A549 (cell line): ENCODE results near the gene TCP11L2.

Experiments
- BCL3 ChIP-seq: fragments of >200 bp; sonication (Bioruptor Twin); formaldehyde crosslinking; IDR thresholded peaks from 3 replicates; pipeline ENCODE4 v1.6.1; 2016
- CHD4 ChIP-seq: fragments of 200-600 bp; sonication (generic); IDR thresholded peaks from 2 replicates; pipeline ENCODE4 v1.6.1; 2016; ENCODE audit warnings: antibody characterized with exemption, mild to moderate bottlenecking, borderline replicate concordance
- CTCF ChIP-seq: fragments of >200 bp; sonication (Bioruptor Twin); formaldehyde crosslinking; IDR thresholded peaks from 3 replicates; pipeline ENCODE4 v1.5.1; 2016
- EP300 ChIP-seq, 2 experiments: fragments of >200 bp; sonication (Bioruptor Twin); formaldehyde crosslinking; IDR thresholded peaks; 2 replicates in 1 of 2; 3 replicates in 1 of 2; pipeline ENCODE4 v1.6.1; 2016 to 2017
- ESRRA ChIP-seq: fragments of 150-350 bp; IDR thresholded peaks from 2 replicates; pipeline ENCODE4 v1.6.1; 2014; ENCODE audit warnings: mild to moderate bottlenecking, low read length, borderline replicate concordance
- HOXB13 ChIP-seq: fragments of 250-450 bp; sonication (Bioruptor Pico); IDR thresholded peaks from 2 replicates; pipeline ENCODE4 v1.5.0; 2020; ENCODE audit warnings: low read depth, mild to moderate bottlenecking, moderate library complexity
- JUNB ChIP-seq: fragments of >200 bp; sonication (Bioruptor Twin); formaldehyde crosslinking; IDR thresholded peaks from 2 replicates; pipeline ENCODE4 v1.6.1; 2016
- KDM5A ChIP-seq: fragments of 200-600 bp; sonication (generic); IDR thresholded peaks from 2 replicates; pipeline ENCODE4 v1.6.1; 2016; ENCODE audit warnings: antibody characterized with exemption, mild to moderate bottlenecking
- MAZ ChIP-seq: fragments of 150-350 bp; IDR thresholded peaks from 2 replicates; pipeline ENCODE4 v1.6.1; 2014; ENCODE audit warnings: antibody characterized with exemption, low read depth, low read length, borderline replicate concordance
- POLR2A ChIP-seq: IDR thresholded peaks from 2 replicates; pipeline ENCODE4 v1.6.1; 2012; ENCODE audit warnings: mild to moderate bottlenecking, low read length
- RFX5 ChIP-seq: fragments of 450-650 bp; IDR thresholded peaks from 2 replicates; pipeline ENCODE4 v1.7.1; 2014; ENCODE audit warnings: antibody characterized with exemption, mild to moderate bottlenecking, moderate library complexity
- TFCP2L1 ChIP-seq: fragments of 250-450 bp; sonication (Bioruptor Pico); IDR thresholded peaks from 2 replicates; pipeline ENCODE4 v1.5.0; 2021; ENCODE audit warnings: mild to moderate bottlenecking
- ZC3H11A ChIP-seq: fragments of 450-650 bp; IDR thresholded peaks from 2 replicates; pipeline ENCODE4 v1.6.1; 2014; ENCODE audit warnings: antibody characterized with exemption, mild to moderate bottlenecking

- TF ChIP-seq ZC3H11A, result no peak
- TF ChIP-seq RFX5, result no peak
- TF ChIP-seq CTCF, result no peak
- TF ChIP-seq ESRRA, result no peak
- no peak for TF ChIP-seq POLR2A
- no peak for TF ChIP-seq CHD4
- no peak for TF ChIP-seq MAZ
- TF ChIP-seq EP300 (IDR thresholded peaks at IDR 0.05), result no peak
- TF ChIP-seq JUNB, result no peak
- TF ChIP-seq KDM5A, result no peak
- TF ChIP-seq TFCP2L1 (CRISPR knock-in tag), result no peak
- TF ChIP-seq BCL3, result no peak
- TF ChIP-seq HOXB13 (CRISPR knock-in tag), result no peak
Measured at GRCh38 chr12:106307181-106307580, 4.6 kb downstream of the TCP11L2 start.
